H9 (cell line): ENCODE results near the gene RNF130. TPM values are rescaled to one million over a fixed set of nuclear protein-coding genes. Genes with fewer than 3 reads are reported as not detected.

Experiments used
- DNase-seq: peaks from one replicate; pipeline ENCODE4 v3.0.0-alpha.2; 2017
- H2AFZ ChIP-seq: one replicate; pipeline ENCODE4 v1.6.1; 2013; ENCODE audit warnings: mild to moderate bottlenecking, low read length, control low read depth, moderate library complexity
- H2AK5ac ChIP-seq: 2 replicates; pipeline ENCODE4 v1.6.1; 2013; ENCODE audit warnings: low read length, control low read depth, mixed read lengths; ENCODE audit not compliant: insufficient read length
- H2BK120ac ChIP-seq: one replicate; pipeline ENCODE4 v1.6.1; 2013; ENCODE audit warnings: low read depth, mild to moderate bottlenecking, low read length, control low read depth, inconsistent platforms; ENCODE audit not compliant: poor library complexity, severe bottlenecking
- H2BK12ac ChIP-seq: 2 replicates; pipeline ENCODE4 v1.6.1; 2013; ENCODE audit warnings: low read length, control low read depth, mixed read lengths, low read depth; ENCODE audit not compliant: insufficient read length
- H2BK15ac ChIP-seq: 2 replicates; pipeline ENCODE4 v1.6.1; 2013; ENCODE audit warnings: low read depth, low read length, control low read depth
- H2BK20ac ChIP-seq: one replicate; pipeline ENCODE4 v1.6.1; 2013; ENCODE audit warnings: low read depth, mild to moderate bottlenecking, low read length, control low read depth, inconsistent platforms; ENCODE audit not compliant: poor library complexity, severe bottlenecking
- H2BK5ac ChIP-seq: 2 replicates; pipeline ENCODE4 v1.6.1; 2013; ENCODE audit warnings: low read length, control low read depth, mixed read lengths; ENCODE audit not compliant: insufficient read length
- H3K14ac ChIP-seq: 2 replicates; pipeline ENCODE4 v1.6.1; 2013; ENCODE audit warnings: low read length, control low read depth; ENCODE audit not compliant: insufficient read depth
- H3K18ac ChIP-seq: 2 replicates; pipeline ENCODE4 v1.6.1; 2013; ENCODE audit warnings: low read depth, mild to moderate bottlenecking, mixed read lengths, low read length, control low read depth; ENCODE audit not compliant: insufficient read length
- H3K23ac ChIP-seq: 2 replicates; pipeline ENCODE4 v1.6.1; 2013; ENCODE audit warnings: low read length, control low read depth, mixed read lengths, low read depth; ENCODE audit not compliant: insufficient read length
- H3K23me2 ChIP-seq: 2 replicates; pipeline ENCODE4 v1.6.1; 2013; ENCODE audit warnings: low read depth, mild to moderate bottlenecking, mixed read lengths, low read length, control low read depth; ENCODE audit not compliant: insufficient read length, poor library complexity, severe bottlenecking
- H3K27ac ChIP-seq: 2 replicates; pipeline ENCODE4 v1.5.1; 2013; ENCODE audit warnings: low read length, control low read depth, mixed read lengths, low read depth; ENCODE audit not compliant: insufficient read length
- H3K27me3 ChIP-seq: 2 replicates; pipeline ENCODE4 v1.6.1; 2013; ENCODE audit warnings: low read length, control low read depth, inconsistent platforms; ENCODE audit not compliant: insufficient read depth
- H3K4ac ChIP-seq: 2 replicates; pipeline ENCODE4 v1.6.1; 2013; ENCODE audit warnings: low read depth, mild to moderate bottlenecking, control low read depth, inconsistent platforms, low read length, moderate library complexity
- H3K4me1 ChIP-seq: 2 replicates; pipeline ENCODE4 v1.6.1; 2013; ENCODE audit warnings: low read length, control low read depth, inconsistent platforms; ENCODE audit not compliant: insufficient read depth
- H3K4me2 ChIP-seq: 2 replicates; pipeline ENCODE4 v1.6.1; 2013; ENCODE audit warnings: low read length, control low read depth, mixed read lengths; ENCODE audit not compliant: insufficient read length, insufficient read depth
- H3K56ac ChIP-seq: 2 replicates; pipeline ENCODE4 v1.6.1; 2013; ENCODE audit warnings: low read depth, mild to moderate bottlenecking, mixed read lengths, low read length, control low read depth; ENCODE audit not compliant: insufficient read length
- H3K79me1 ChIP-seq: 2 replicates; pipeline ENCODE4 v1.6.1; 2013; ENCODE audit warnings: low read depth, mild to moderate bottlenecking, moderate library complexity, low read length, control low read depth, inconsistent platforms; ENCODE audit not compliant: insufficient read depth, poor library complexity, severe bottlenecking
- H3K79me2 ChIP-seq: 2 replicates; pipeline ENCODE4 v1.6.1; 2013; ENCODE audit warnings: low read length, control low read depth, inconsistent platforms; ENCODE audit not compliant: insufficient read depth
- H3K9ac ChIP-seq: 2 replicates; pipeline ENCODE4 v1.6.1; 2013; ENCODE audit warnings: low read length, control low read depth, mixed read lengths; ENCODE audit not compliant: insufficient read length; ENCODE audit errors: extremely low read depth
- H3K9me3 ChIP-seq: one replicate; pipeline ENCODE4 v1.6.1; 2013; ENCODE audit warnings: low read depth, low read length, inconsistent platforms; ENCODE audit not compliant: control insufficient read depth
- H3T11ph ChIP-seq: one replicate; pipeline ENCODE4 v1.6.1; 2013; ENCODE audit warnings: mild to moderate bottlenecking, low read length, control low read depth, inconsistent platforms
- H4K20me1 ChIP-seq: one replicate; pipeline ENCODE4 v1.6.1; 2013; ENCODE audit not compliant: control insufficient read depth, insufficient read length, insufficient read depth
- H4K5ac ChIP-seq: 2 replicates; pipeline ENCODE4 v1.6.1; 2013; ENCODE audit warnings: low read depth, mild to moderate bottlenecking, mixed read lengths, low read length, control low read depth; ENCODE audit not compliant: insufficient read length
- H4K8ac ChIP-seq: replicated peaks from 2 replicates; pipeline ENCODE4 v1.6.1; 2013; ENCODE audit warnings: low read length, control low read depth, mixed read lengths, low read depth; ENCODE audit not compliant: insufficient read length
- H4K91ac ChIP-seq: 2 replicates; pipeline ENCODE4 v1.6.1; 2013; ENCODE audit warnings: low read depth, mild to moderate bottlenecking, moderate library complexity, mixed read lengths, low read length, control low read depth; ENCODE audit not compliant: insufficient read length
- H3K27ac Mint-ChIP-seq, 3 experiments: 2 replicates in 2 of 3; 3 replicates in 1 of 3; pipeline ENCODE4 v1.8.0; 2020 to 2021; ENCODE audit warnings: mixed read lengths in 3 of 3, mild to moderate bottlenecking in 1 of 3, moderate library complexity in 1 of 3
- H3K27me3 Mint-ChIP-seq: 2 replicates; pipeline ENCODE4 v1.8.0; 2021; ENCODE audit warnings: low read depth, mild to moderate bottlenecking, moderate library complexity, mixed read lengths
- H3K36me3 Mint-ChIP-seq, 3 experiments: 2 replicates in 2 of 3; 3 replicates in 1 of 3; pipeline ENCODE4 v1.8.0; 2020 to 2021; ENCODE audit warnings: low read depth in 3 of 3, mixed read lengths in 3 of 3; ENCODE audit not compliant: insufficient read depth in 1 of 3
- H3K4me1 Mint-ChIP-seq, 2 experiments: 2 replicates each; pipeline ENCODE4 v1.8.0; 2020; ENCODE audit warnings: mixed read lengths in 2 of 2
- H3K4me3 Mint-ChIP-seq, 2 experiments: 2 replicates in 1 of 2; 3 replicates in 1 of 2; pipeline ENCODE4 v1.8.0; 2020 to 2021; ENCODE audit warnings: mild to moderate bottlenecking in 2 of 2, mixed read lengths in 2 of 2, moderate library complexity in 1 of 2
- H3K9me3 Mint-ChIP-seq, 2 experiments: 2 replicates in 1 of 2; 3 replicates in 1 of 2; pipeline ENCODE4 v1.8.0; 2020; ENCODE audit warnings: mild to moderate bottlenecking in 2 of 2, mixed read lengths in 2 of 2, moderate library complexity in 1 of 2
- WGBS: extraction: QIAGEN DNeasy Blood & Tissue Kit; methylation state at CpG from one replicate; pipeline ENCODE4 v1.1.7; 2013; ENCODE audit warnings: missing lambda C conversion rate, low lambda C conversion rate, mixed read lengths; ENCODE audit not compliant: insufficient read length; ENCODE audit errors: extremely low coverage; 5-methylcytosine and 5-hydroxymethylcytosine counted together
- total RNA-seq: library from RNA; stranded (reverse); gene quantifications from 2 replicates; pipeline ENCODE4 v1.2.1, GENCODE V29; 2021
- TF ChIP-seq, protein P1 (sequence below): fragments of 200-600 bp; sonication (generic); conservative IDR thresholded peaks from 3 replicates; pipeline ENCODE4 v1.8.0; 2021; ENCODE audit warnings: antibody characterized with exemption, mild to moderate bottlenecking

RNF130 gene
- total RNA-seq, 1 experiment from 2014 or later, result 80.0 TPM

DNA sequence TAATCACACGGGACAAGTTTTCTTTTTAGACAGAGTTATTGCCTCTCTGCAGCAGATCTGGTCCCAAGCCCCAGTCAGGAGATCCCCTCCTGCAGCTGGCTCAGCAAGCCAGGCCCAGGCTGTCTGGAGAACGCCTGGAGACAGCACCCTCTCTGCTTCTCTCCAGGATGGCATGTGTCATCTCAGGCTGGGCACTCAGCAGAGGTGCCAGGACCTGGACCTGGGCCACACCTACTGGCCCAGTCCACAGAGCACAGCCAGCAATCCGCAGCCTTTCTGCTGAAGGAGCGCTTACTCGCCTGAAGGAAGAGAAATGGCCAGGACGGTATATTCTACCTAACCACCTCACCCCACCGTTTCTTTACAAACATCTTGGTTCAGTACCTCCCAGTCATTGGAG is 159.2 kb downstream of the RNF130 start:
- H3K18ac ChIP-seq, result no peak overlapping the region
- H3K14ac ChIP-seq, result no peak overlapping the region; the same call in 1 of the 2 replicates
- no peaks in the 10 kb centered on the region for H3K27me3 ChIP-seq
- Mint-ChIP-seq H3K4me1 (peaks cover 7 to 15% of the 10 kb centered on the region in 2 experiments), H3K36me3 (no peaks in the 10 kb centered on the region), H3K9me3 (no peaks in the 10 kb centered on the region), H3K27ac (no peak overlapping the region), H3K4me3 (no peak overlapping the region), H3K27me3 (no peaks in the 10 kb centered on the region; the same call in 1 of the 2 replicates)
- H3K9ac ChIP-seq, result no peak overlapping the region
- H3T11ph ChIP-seq, result no peak overlapping the region
- H3K9me3 ChIP-seq, result no peaks in the 10 kb centered on the region
- no peak overlapping the region for H2AFZ ChIP-seq
- no peak overlapping the region for H3K56ac ChIP-seq
- H4K5ac ChIP-seq, result no peak overlapping the region
- H4K20me1 ChIP-seq, result no peaks in the 10 kb centered on the region
- TF ChIP-seq, protein P1, sequence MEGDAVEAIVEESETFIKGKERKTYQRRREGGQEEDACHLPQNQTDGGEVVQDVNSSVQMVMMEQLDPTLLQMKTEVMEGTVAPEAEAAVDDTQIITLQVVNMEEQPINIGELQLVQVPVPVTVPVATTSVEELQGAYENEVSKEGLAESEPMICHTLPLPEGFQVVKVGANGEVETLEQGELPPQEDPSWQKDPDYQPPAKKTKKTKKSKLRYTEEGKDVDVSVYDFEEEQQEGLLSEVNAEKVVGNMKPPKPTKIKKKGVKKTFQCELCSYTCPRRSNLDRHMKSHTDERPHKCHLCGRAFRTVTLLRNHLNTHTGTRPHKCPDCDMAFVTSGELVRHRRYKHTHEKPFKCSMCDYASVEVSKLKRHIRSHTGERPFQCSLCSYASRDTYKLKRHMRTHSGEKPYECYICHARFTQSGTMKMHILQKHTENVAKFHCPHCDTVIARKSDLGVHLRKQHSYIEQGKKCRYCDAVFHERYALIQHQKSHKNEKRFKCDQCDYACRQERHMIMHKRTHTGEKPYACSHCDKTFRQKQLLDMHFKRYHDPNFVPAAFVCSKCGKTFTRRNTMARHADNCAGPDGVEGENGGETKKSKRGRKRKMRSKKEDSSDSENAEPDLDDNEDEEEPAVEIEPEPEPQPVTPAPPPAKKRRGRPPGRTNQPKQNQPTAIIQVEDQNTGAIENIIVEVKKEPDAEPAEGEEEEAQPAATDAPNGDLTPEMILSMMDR, result no peak
- H3K4me1 ChIP-seq, result peaks cover 4% of the 10 kb centered on the region; the same call in 1 of the 2 replicates
- no peak overlapping the region for H2BK15ac ChIP-seq
- H2BK20ac ChIP-seq, result no peak overlapping the region
- no peak overlapping the region for H4K8ac ChIP-seq
- H3K27ac ChIP-seq, result no peak overlapping the region
- no peak overlapping the region for H2BK12ac ChIP-seq
- no peak overlapping the region for H2BK5ac ChIP-seq
- H2BK120ac ChIP-seq, result no peak overlapping the region
- no peak overlapping the region for H3K23ac ChIP-seq
- no peak for DNase-seq
- no CpG with 5 or more reads among the region's 7 CpGs for WGBS
- H2AK5ac ChIP-seq, result no peak overlapping the region
- H3K79me1 ChIP-seq, result no peaks in the 10 kb centered on the region
- H4K91ac ChIP-seq, result no peak overlapping the region
- no peaks in the 10 kb centered on the region for H3K79me2 ChIP-seq
- H3K23me2 ChIP-seq, result no peaks in the 10 kb centered on the region
- H3K4me2 ChIP-seq, result no peak overlapping the region
- no peak overlapping the region for H3K4ac ChIP-seq
